Psoas muscle (tissue), 8 donors: ENCODE results near the gene ATCAY. TPM values are rescaled to one million over a fixed set of nuclear protein-coding genes. Genes with fewer than 3 reads are reported as not detected.

Experiments
- ATAC-seq, 4 donors: fragments of 200-7000 bp; cut with Tn5 transposase; one replicate each; pipeline ENCODE4 v1.9.1; 2020; ENCODE audit warnings: moderate library complexity in 3 of 4, mild to moderate bottlenecking in 2 of 4
- DNase-seq, 2 donors: peaks; one replicate each; pipeline ENCODE4 v3.0.0-alpha.2; 2020
- H3K27ac ChIP-seq: fragments of 200-600 bp; one replicate; pipeline ENCODE4 v1.8.0; 2022
- H3K27me3 ChIP-seq, 3 donors: fragments of 200-600 bp in 1 of 3; one replicate each; pipeline versions ENCODE4 v1.6.1 to v1.8.0; 2013 to 2022; ENCODE audit warnings: low read length in 2 of 3, mild to moderate bottlenecking in 2 of 3, moderate library complexity in 1 of 3; ENCODE audit not compliant: insufficient read depth in 3 of 3
- H3K36me3 ChIP-seq, 2 donors: fragments of 200-600 bp in 1 of 2; one replicate each; pipeline versions ENCODE4 v1.6.1 to v1.8.0; 2013 to 2022; ENCODE audit warnings: low read depth in 1 of 2, mild to moderate bottlenecking in 1 of 2, moderate library complexity in 1 of 2; ENCODE audit not compliant: insufficient read depth in 1 of 2
- H3K4me1 ChIP-seq: fragments of 200-600 bp; one replicate; pipeline ENCODE4 v1.8.0; 2022
- H3K4me3 ChIP-seq: fragments of 200-600 bp; one replicate; pipeline ENCODE4 v1.8.0; 2022; ENCODE audit warnings: mild to moderate bottlenecking
- H3K9me3 ChIP-seq: fragments of 200-600 bp; one replicate; pipeline ENCODE4 v1.8.0; 2022
- WGBS, 3 donors: extraction: QIAGEN DNeasy Blood & Tissue Kit; methylation state at CpG; one replicate each; pipeline versions ENCODE4 v1.1.6 to v1.1.7; 2013; 5-methylcytosine and 5-hydroxymethylcytosine counted together
- intact Hi-C, 2 donors: fragments of 100-400 bp; cut with DNase I; formaldehyde crosslinking; loops; one replicate each; pipeline versions ENCODE4 v1.11.0 to v1.14.2; 2022
- polyA plus RNA-seq, 3 donors: library from polyadenylated mRNA; stranded (reverse); fragments of 200-250 nt; gene quantifications; one replicate each; pipeline ENCODE4 v1.2.3, GENCODE V29; 2013
- total RNA-seq, 4 donors: library from RNA; stranded (reverse); fragmentation: NEBNext Ultra II Directional in 2 of 4; extraction: Animal tissue kit (Norgen Biotek cat#: 25700) in 2 of 4; gene quantifications; one replicate each; pipeline versions ENCODE4 v1.2.1 to v1.2.4, GENCODE V29; 2021 to 2023
- TF ChIP-seq, protein P1 (sequence below): fragments of 200-600 bp; IDR thresholded peaks from one replicate; pipeline ENCODE4 v1.8.0; 2022; ENCODE audit warnings: antibody characterized with exemption
- donor health status: healthy with polysubstance abuse.
- donor health status: DM: no; HTN: no; CAD: no; lungs with moderate emphysema.
- donor health status: Bipolar disorder and iron deficiency.
- donor health status: healthy.
- donor health status: DM: yes; HTN: yes; CAD: no.
- donor health status: DM: no; HTN: no; CAD: no.
- donor health status: DM: no; HTN: no; CAD: no.
- donor health status: DM: yes; HTN: yes; CAD: no.

The ATCAY gene
- total and polyA plus RNA-seq, 7 donors = 0.04 TPM; not detected in 6

GRCh38 chr19:3838661-3839060, 41.8 kb upstream of the ATCAY start:
- no peaks in the 10 kb centered on the region for H3K9me3 ChIP-seq
- intact Hi-C loops = no loop called here
- no peak overlapping the region for H3K4me3 ChIP-seq
- no peak for DNase-seq
- 39 to 52% (median 52%) methylated on average over 13 of the region's 13 CpGs for WGBS, 3 donors
- H3K27ac ChIP-seq = no peak overlapping the region
- H3K27me3 ChIP-seq = peaks cover 0 to 26% (median 4%) of the 10 kb centered on the region in 3 donors
- no peaks in the 10 kb centered on the region for H3K4me1 ChIP-seq
- no peaks in the 10 kb centered on the region for H3K36me3 ChIP-seq
- TF ChIP-seq, protein P1, sequence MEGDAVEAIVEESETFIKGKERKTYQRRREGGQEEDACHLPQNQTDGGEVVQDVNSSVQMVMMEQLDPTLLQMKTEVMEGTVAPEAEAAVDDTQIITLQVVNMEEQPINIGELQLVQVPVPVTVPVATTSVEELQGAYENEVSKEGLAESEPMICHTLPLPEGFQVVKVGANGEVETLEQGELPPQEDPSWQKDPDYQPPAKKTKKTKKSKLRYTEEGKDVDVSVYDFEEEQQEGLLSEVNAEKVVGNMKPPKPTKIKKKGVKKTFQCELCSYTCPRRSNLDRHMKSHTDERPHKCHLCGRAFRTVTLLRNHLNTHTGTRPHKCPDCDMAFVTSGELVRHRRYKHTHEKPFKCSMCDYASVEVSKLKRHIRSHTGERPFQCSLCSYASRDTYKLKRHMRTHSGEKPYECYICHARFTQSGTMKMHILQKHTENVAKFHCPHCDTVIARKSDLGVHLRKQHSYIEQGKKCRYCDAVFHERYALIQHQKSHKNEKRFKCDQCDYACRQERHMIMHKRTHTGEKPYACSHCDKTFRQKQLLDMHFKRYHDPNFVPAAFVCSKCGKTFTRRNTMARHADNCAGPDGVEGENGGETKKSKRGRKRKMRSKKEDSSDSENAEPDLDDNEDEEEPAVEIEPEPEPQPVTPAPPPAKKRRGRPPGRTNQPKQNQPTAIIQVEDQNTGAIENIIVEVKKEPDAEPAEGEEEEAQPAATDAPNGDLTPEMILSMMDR = no peak
- ATAC-seq = no peak

GRCh38 chr19:3839941-3840340, 40.5 kb upstream of the ATCAY start:
- 70 to 73% (median 70%) methylated on average over 13 of the region's 13 CpGs for WGBS, 3 donors

GRCh38 chr19:3840804-3841203, 39.7 kb upstream of the ATCAY start:
- H3K4me1 ChIP-seq = no peaks in the 10 kb centered on the region
- H3K9me3 ChIP-seq = no peaks in the 10 kb centered on the region
- H3K36me3 ChIP-seq = no peaks in the 10 kb centered on the region
- ATAC-seq (no peak), DNase-seq (no peak)
- H3K27me3 ChIP-seq = peaks cover 0 to 31% (median 2%) of the 10 kb centered on the region in 3 donors
- intact Hi-C loops = no loop called here
- no peak overlapping the region for H3K4me3 ChIP-seq
- TF ChIP-seq, protein P1 = no peak
- 80 to 84% (median 81%) methylated on average over 10 of the region's 10 CpGs for WGBS, 3 donors
- no peak overlapping the region for H3K27ac ChIP-seq

More at GRCh38 chr19:3839941-3840340, 40.5 kb upstream of the ATCAY start:
- Histone ChIP-seq H3K36me3 (no peaks in the 10 kb centered on the region), H3K27ac (no peak overlapping the region), H3K9me3 (no peaks in the 10 kb centered on the region), H3K4me1 (no peaks in the 10 kb centered on the region), H3K27me3 (peaks cover 0 to 31% (median 2%) of the 10 kb centered on the region in 3 donors), H3K4me3 (no peak overlapping the region)
- ATAC-seq = no peak
- DNase-seq = no peak
- intact Hi-C loops = no loop called here
- TF ChIP-seq, protein P1 = no peak

- H3K4me1 ChIP-seq = no peaks in the 10 kb centered on the region
- 75 to 85% (median 84%) methylated on average over 11 of the region's 11 CpGs for WGBS, 3 donors
- H3K4me3 ChIP-seq = no peak overlapping the region
- peaks cover 0 to 26% (median 2%) of the 10 kb centered on the region in 3 donors for H3K27me3 ChIP-seq
- H3K36me3 ChIP-seq = no peaks in the 10 kb centered on the region
- DNase-seq (no peak), ATAC-seq (no peak)
- no peak overlapping the region for H3K27ac ChIP-seq
- intact Hi-C loops = no loop called here
- TF ChIP-seq, protein P1 = no peak
- no peaks in the 10 kb centered on the region for H3K9me3 ChIP-seq
Measured at GRCh38 chr19:3842948-3843347, 37.5 kb upstream of the ATCAY start.

GRCh38 chr19:3844596-3844995, 35.9 kb upstream of the ATCAY start:
- no peak for ATAC-seq
- intact Hi-C loops = no loop called here

More at GRCh38 chr19:3844596-3844995, 35.9 kb upstream of the ATCAY start:
- TF ChIP-seq, protein P1 = no peak
- DNase-seq = no peak
- no peak overlapping the region for H3K27ac ChIP-seq
- H3K4me1 ChIP-seq = no peaks in the 10 kb centered on the region
- H3K36me3 ChIP-seq = no peaks in the 10 kb centered on the region
- H3K27me3 ChIP-seq = peaks cover 0 to 26% (median 2%) of the 10 kb centered on the region in 3 donors
- H3K9me3 ChIP-seq = no peaks in the 10 kb centered on the region
- H3K4me3 ChIP-seq = no peak overlapping the region
- WGBS, 3 donors = 53 to 66% (median 61%) methylated on average over 5 of the region's 5 CpGs
